Liver (tissue), 9 donors: Measurements from ENCODE around the gene HHIPL1. TPM values are rescaled to one million over a fixed set of nuclear protein-coding genes. Genes with fewer than 3 reads are reported as not detected.

Source experiments
- DNase-seq: peaks from one replicate; pipeline ENCODE4 v3.0.0-alpha.2; 2017; ENCODE audit warnings: low spot score
- H3K27ac ChIP-seq, 2 donors: one replicate each; pipeline ENCODE4 v1.7.0; 2013; ENCODE audit warnings: inconsistent platforms in 2 of 2, low read length in 2 of 2, control low read depth in 1 of 2, low read depth in 1 of 2, mild to moderate bottlenecking in 1 of 2
- H3K27me3 ChIP-seq, 4 donors: one replicate each; pipeline versions ENCODE4 v1.6.1 to v1.7.0; 2013; ENCODE audit warnings: low read length in 3 of 4, inconsistent platforms in 1 of 4, mild to moderate bottlenecking in 1 of 4, moderate library complexity in 1 of 4; ENCODE audit not compliant: control insufficient read depth in 4 of 4, insufficient read depth in 4 of 4
- H3K36me3 ChIP-seq, 4 donors: one replicate each; pipeline versions ENCODE4 v1.6.1 to v1.7.0; 2013; ENCODE audit warnings: low read length in 3 of 4, mild to moderate bottlenecking in 3 of 4, low read depth in 1 of 4, moderate library complexity in 1 of 4; ENCODE audit not compliant: control insufficient read depth in 4 of 4, insufficient read depth in 3 of 4
- H3K4me1 ChIP-seq, 4 donors: one replicate each; pipeline versions ENCODE4 v1.6.1 to v1.7.0; 2013; ENCODE audit warnings: low read length in 3 of 4, mild to moderate bottlenecking in 3 of 4, moderate library complexity in 1 of 4; ENCODE audit not compliant: control insufficient read depth in 4 of 4, insufficient read depth in 4 of 4
- H3K4me3 ChIP-seq, 3 donors: one replicate each; pipeline versions ENCODE4 v1.6.1 to v1.7.0; 2013; ENCODE audit warnings: low read length in 3 of 3, control low read depth in 1 of 3, low read depth in 1 of 3, mild to moderate bottlenecking in 1 of 3
- H3K9ac ChIP-seq, 2 donors: one replicate each; pipeline ENCODE4 v1.7.0; 2013; ENCODE audit warnings: low read length in 2 of 2, mild to moderate bottlenecking in 2 of 2, moderate library complexity in 2 of 2, control low read depth in 1 of 2, low read depth in 1 of 2
- H3K9me3 ChIP-seq, 4 donors: one replicate each; pipeline versions ENCODE4 v1.6.1 to v1.7.0; 2013; ENCODE audit warnings: low read length in 3 of 4; ENCODE audit not compliant: control insufficient read depth in 4 of 4
- CTCF ChIP-seq: fragments of 150-350 bp; IDR thresholded peaks from 2 replicates; pipeline ENCODE4 v1.5.1; 2017; ENCODE audit warnings: improper control_type of control experiment, low read depth, low read length; ENCODE audit not compliant: missing input control
- EGR1 ChIP-seq, 2 donors: IDR thresholded peaks; 2 replicates each; pipeline ENCODE4 v1.6.1; 2016 to 2018; ENCODE audit warnings: antibody characterized with exemption in 2 of 2, low read depth in 2 of 2
- FOXA1 ChIP-seq: IDR thresholded peaks from 2 replicates; pipeline ENCODE4 v1.6.1; 2016; ENCODE audit warnings: antibody characterized with exemption
- FOXA2 ChIP-seq: IDR thresholded peaks from 2 replicates; pipeline ENCODE4 v1.6.1; 2016; ENCODE audit warnings: antibody characterized with exemption
- GABPA ChIP-seq, 2 donors: IDR thresholded peaks in 1 of 2; conservative IDR thresholded peaks in 1 of 2; 2 replicates each; pipeline ENCODE4 v1.6.1; 2016; ENCODE audit warnings: antibody characterized with exemption in 2 of 2, mild to moderate bottlenecking in 1 of 2, moderate library complexity in 1 of 2
- HNF4A ChIP-seq, 2 donors: conservative IDR thresholded peaks; 2 replicates each; pipeline ENCODE4 v1.6.1; 2016; ENCODE audit warnings: antibody characterized with exemption in 2 of 2, mild to moderate bottlenecking in 2 of 2
- HNF4G ChIP-seq: IDR thresholded peaks from 2 replicates; pipeline ENCODE4 v1.6.1; 2016; ENCODE audit warnings: antibody characterized with exemption
- JUND ChIP-seq, 2 donors: IDR thresholded peaks; 2 replicates each; pipeline ENCODE4 v1.6.1; 2016; ENCODE audit warnings: antibody characterized with exemption in 2 of 2
- MAX ChIP-seq: IDR thresholded peaks from 2 replicates; pipeline ENCODE4 v1.6.1; 2016; ENCODE audit warnings: antibody characterized with exemption
- NR2F2 ChIP-seq: IDR thresholded peaks from 2 replicates; pipeline ENCODE4 v1.6.1; 2016; ENCODE audit warnings: antibody characterized with exemption
- RAD21 ChIP-seq, 2 donors: IDR thresholded peaks; 2 replicates each; pipeline ENCODE4 v1.6.1; 2016; ENCODE audit warnings: antibody characterized with exemption in 2 of 2, mild to moderate bottlenecking in 2 of 2
- REST ChIP-seq: IDR thresholded peaks from 2 replicates; pipeline ENCODE4 v1.6.1; 2016; ENCODE audit warnings: antibody characterized with exemption, mild to moderate bottlenecking
- RXRA ChIP-seq, 2 donors: IDR thresholded peaks; 2 replicates each; pipeline ENCODE4 v1.6.1; 2017 to 2018; ENCODE audit warnings: antibody characterized with exemption in 2 of 2, mild to moderate bottlenecking in 1 of 2
- SP1 ChIP-seq: IDR thresholded peaks from 2 replicates; pipeline ENCODE4 v1.6.1; 2018; ENCODE audit warnings: antibody characterized with exemption, mild to moderate bottlenecking
- TAF1 ChIP-seq: conservative IDR thresholded peaks from 2 replicates; pipeline ENCODE4 v1.6.1; 2016; ENCODE audit warnings: antibody characterized with exemption, mild to moderate bottlenecking
- YY1 ChIP-seq: IDR thresholded peaks from 2 replicates; pipeline ENCODE4 v1.6.1; 2016; ENCODE audit warnings: antibody characterized with exemption, mild to moderate bottlenecking
- WGBS: extraction: QIAGEN DNeasy Blood & Tissue Kit; methylation state at CpG from one replicate; pipeline ENCODE4 v1.1.7; 2013; 5-methylcytosine and 5-hydroxymethylcytosine counted together
- polyA plus RNA-seq, 2 donors: library from polyadenylated mRNA; stranded (reverse) in 1 of 2; unstranded in 1 of 2; fragments of 200-250 nt in 1 of 2; fragments of >200 nt in 1 of 2; fragmentation: Nextera tagmentation in 1 of 2; extraction: Ambion mirVana in 1 of 2; gene quantifications; one replicate each; pipeline versions ENCODE4 v1.2.1 to v1.2.3, GENCODE V29; 2013 to 2015
- total RNA-seq, 2 donors: library from RNA; depleted of rRNA; stranded (reverse); fragments of >200 nt; gene quantifications; one replicate each; pipeline ENCODE4 v1.2.3, GENCODE V29; 2014
- TF ChIP-seq, protein P1 (sequence below): IDR thresholded peaks from 2 replicates; pipeline ENCODE4 v1.6.1; 2016; ENCODE audit warnings: antibody characterized with exemption
- TF ChIP-seq, protein P2 (sequence below): IDR thresholded peaks from 2 replicates; pipeline ENCODE4 v1.6.1; 2016; ENCODE audit warnings: antibody characterized with exemption
- donor health status: healthy.
- donor health status: healthy.
- donor health status: healthy.
- donor health status: healthy.
- donor health status: healthy.

Gene HHIPL1
- total and polyA plus RNA-seq, 4 donors = 0.96 to 1.7 (median 1.0) TPM

DNA sequence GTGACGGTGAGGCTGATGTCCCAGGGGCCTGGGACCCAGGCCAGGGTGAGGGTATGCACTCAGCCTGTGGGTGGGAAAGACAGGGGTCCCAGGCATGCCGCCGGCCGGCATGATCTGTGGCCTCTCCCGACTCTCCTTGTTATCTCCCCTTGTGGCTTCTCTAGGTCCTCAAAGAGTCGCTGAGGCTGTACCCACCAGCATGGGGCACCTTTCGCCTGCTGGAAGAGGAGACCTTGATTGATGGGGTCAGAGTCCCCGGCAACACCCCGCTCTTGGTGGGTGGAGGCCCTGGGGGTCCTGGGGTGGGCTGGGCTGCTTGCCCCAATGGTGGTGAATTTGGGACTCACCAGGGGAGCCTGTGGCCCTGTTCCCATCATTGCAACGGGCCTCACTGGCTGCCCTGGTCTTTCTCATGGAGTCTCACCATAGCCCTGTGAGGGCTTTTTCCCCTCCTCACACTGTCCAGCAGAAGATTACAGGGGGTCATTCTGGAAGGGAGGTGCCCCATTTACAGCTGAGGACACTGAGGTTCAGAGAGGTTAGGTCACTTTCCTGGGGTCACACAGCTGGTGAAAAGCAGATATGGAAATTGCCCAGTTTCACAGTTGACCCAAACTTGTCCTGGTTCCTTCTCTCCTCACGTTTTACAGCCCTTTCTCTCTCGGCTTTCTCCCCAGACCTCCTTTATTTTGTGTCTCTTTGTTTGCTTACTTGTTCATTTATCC is 77.0 kb downstream of the HHIPL1 start:
- no peak overlapping the region for H3K9ac ChIP-seq
- no peaks in the 10 kb centered on the region for H3K4me1 ChIP-seq
- no peak for TF ChIP-seq HNF4G
- TF ChIP-seq GABPA (IDR thresholded peaks at IDR 0.05 in 1 of 2, conservative IDR thresholded peaks at IDR 0.05 in 1 of 2) = no peak
- no peak for TF ChIP-seq RXRA (IDR thresholded peaks at IDR 0.05)
- TF ChIP-seq TAF1 = no peak
- TF ChIP-seq CTCF = no peak
- TF ChIP-seq, protein P1, sequence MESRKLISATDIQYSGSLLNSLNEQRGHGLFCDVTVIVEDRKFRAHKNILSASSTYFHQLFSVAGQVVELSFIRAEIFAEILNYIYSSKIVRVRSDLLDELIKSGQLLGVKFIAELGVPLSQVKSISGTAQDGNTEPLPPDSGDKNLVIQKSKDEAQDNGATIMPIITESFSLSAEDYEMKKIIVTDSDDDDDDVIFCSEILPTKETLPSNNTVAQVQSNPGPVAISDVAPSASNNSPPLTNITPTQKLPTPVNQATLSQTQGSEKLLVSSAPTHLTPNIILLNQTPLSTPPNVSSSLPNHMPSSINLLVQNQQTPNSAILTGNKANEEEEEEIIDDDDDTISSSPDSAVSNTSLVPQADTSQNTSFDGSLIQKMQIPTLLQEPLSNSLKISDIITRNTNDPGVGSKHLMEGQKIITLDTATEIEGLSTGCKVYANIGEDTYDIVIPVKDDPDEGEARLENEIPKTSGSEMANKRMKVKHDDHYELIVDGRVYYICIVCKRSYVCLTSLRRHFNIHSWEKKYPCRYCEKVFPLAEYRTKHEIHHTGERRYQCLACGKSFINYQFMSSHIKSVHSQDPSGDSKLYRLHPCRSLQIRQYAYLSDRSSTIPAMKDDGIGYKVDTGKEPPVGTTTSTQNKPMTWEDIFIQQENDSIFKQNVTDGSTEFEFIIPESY = no peak
- TF ChIP-seq JUND (IDR thresholded peaks at IDR 0.05) = no peak
- no peak for TF ChIP-seq FOXA2
- no peak for TF ChIP-seq HNF4A (conservative IDR thresholded peaks at IDR 0.05)
- TF ChIP-seq RAD21 (IDR thresholded peaks at IDR 0.05) = no peak
- no peak for TF ChIP-seq EGR1 (IDR thresholded peaks at IDR 0.05; ENCODE audit: low read depth in 2 of 2)
- no peak for TF ChIP-seq FOXA1
- TF ChIP-seq NR2F2 = no peak
- TF ChIP-seq, protein P2, sequence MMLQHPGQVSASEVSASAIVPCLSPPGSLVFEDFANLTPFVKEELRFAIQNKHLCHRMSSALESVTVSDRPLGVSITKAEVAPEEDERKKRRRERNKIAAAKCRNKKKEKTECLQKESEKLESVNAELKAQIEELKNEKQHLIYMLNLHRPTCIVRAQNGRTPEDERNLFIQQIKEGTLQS = no peak
- no peak for TF ChIP-seq REST
- no peak for TF ChIP-seq MAX
- TF ChIP-seq YY1 = no peak
- no peak for TF ChIP-seq SP1
- DNase-seq = peak; percentile 30
- WGBS = 89% methylated on average over 12 of the region's 12 CpGs
- H3K4me3 ChIP-seq = no peak overlapping the region
- H3K36me3 ChIP-seq = no peaks in the 10 kb centered on the region
- H3K27me3 ChIP-seq = no peaks in the 10 kb centered on the region
- no peaks in the 10 kb centered on the region for H3K9me3 ChIP-seq
- no peak overlapping the region for H3K27ac ChIP-seq
